ENCODE results near the gene CLEC14A.
A peak's percentile ranks its signal among the peaks of the same experiment; 100 is the strongest.

The CLEC14A gene

DNA sequence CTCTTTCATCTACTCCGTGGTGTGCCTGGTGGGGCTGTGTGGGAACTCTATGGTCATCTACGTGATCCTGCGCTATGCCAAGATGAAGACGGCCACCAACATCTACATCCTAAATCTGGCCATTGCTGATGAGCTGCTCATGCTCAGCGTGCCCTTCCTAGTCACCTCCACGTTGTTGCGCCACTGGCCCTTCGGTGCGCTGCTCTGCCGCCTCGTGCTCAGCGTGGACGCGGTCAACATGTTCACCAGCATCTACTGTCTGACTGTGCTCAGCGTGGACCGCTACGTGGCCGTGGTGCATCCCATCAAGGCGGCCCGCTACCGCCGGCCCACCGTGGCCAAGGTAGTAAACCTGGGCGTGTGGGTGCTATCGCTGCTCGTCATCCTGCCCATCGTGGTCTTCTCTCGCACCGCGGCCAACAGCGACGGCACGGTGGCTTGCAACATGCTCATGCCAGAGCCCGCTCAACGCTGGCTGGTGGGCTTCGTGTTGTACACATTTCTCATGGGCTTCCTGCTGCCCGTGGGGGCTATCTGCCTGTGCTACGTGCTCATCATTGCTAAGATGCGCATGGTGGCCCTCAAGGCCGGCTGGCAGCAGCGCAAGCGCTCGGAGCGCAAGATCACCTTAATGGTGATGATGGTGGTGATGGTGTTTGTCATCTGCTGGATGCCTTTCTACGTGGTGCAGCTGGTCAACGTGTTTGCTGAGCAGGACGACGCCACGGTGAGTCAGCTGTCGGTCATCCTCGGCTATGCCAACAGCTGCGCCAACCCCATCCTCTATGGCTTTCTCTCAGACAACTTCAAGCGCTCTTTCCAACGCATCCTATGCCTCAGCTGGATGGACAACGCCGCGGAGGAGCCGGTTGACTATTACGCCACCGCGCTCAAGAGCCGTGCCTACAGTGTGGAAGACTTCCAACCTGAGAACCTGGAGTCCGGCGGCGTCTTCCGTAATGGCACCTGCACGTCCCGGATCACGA is 46.0 kb downstream of the CLEC14A start:
- ChIA-PET POLR2A (no interaction called here), CTCF (interaction anchor here (0.7 to 1.7 kb wide), 3 partner anchors 12 to 48 kb away, joined by 3 to 6 read pairs (median 3); no protein-coding TSS in a partner anchor)
- peak overlapping the region in 4 of 7 experiments; percentile 0 to 59 (median 42) for H3K4me3 ChIP-seq (ENCODE audit: control insufficient read depth in 1 of 7, extremely low read depth in 1 of 7, insufficient read depth in 4 of 7, low read depth in 2 of 7, low read length in 6 of 7)
- peaks cover 2 to 85% (median 53%) of the 10 kb centered on the region in 5 experiments for H3K27me3 ChIP-seq (replicated peaks in 2 of 5; ENCODE audit: control insufficient read depth in 4 of 5, insufficient read depth in 5 of 5, low read length in 4 of 5)
- no peak overlapping the region for H3K27ac ChIP-seq (ENCODE audit: insufficient read depth in 1 of 2, low read depth in 1 of 2, low read length in 2 of 2, poor library complexity in 1 of 2, severe bottlenecking in 2 of 2)
- peaks cover 2 to 6% (median 4%) of the 10 kb centered on the region in 5 experiments for H3K9me3 ChIP-seq (ENCODE audit: control extremely low read depth in 1 of 5, control insufficient read depth in 4 of 5, insufficient read depth in 2 of 5, low read depth in 1 of 5, low read length in 4 of 5)
- H3K36me3 ChIP-seq (ENCODE audit: control insufficient read depth in 4 of 4, insufficient read depth in 4 of 4, low read length in 3 of 4), result no peaks in the 10 kb centered on the region
- peaks cover 0 to 37% (median 22%) of the 10 kb centered on the region in 4 experiments for H3K4me1 ChIP-seq (ENCODE audit: control extremely low read depth in 1 of 4, control insufficient read depth in 4 of 4, insufficient read depth in 4 of 4, low read length in 3 of 4)
- peak in 1 of 3 donors; percentile 51 for DNase-seq
- 7% methylated on average over 56 of the region's 69 CpGs for WGBS (ENCODE audit: insufficient coverage)

DNA sequence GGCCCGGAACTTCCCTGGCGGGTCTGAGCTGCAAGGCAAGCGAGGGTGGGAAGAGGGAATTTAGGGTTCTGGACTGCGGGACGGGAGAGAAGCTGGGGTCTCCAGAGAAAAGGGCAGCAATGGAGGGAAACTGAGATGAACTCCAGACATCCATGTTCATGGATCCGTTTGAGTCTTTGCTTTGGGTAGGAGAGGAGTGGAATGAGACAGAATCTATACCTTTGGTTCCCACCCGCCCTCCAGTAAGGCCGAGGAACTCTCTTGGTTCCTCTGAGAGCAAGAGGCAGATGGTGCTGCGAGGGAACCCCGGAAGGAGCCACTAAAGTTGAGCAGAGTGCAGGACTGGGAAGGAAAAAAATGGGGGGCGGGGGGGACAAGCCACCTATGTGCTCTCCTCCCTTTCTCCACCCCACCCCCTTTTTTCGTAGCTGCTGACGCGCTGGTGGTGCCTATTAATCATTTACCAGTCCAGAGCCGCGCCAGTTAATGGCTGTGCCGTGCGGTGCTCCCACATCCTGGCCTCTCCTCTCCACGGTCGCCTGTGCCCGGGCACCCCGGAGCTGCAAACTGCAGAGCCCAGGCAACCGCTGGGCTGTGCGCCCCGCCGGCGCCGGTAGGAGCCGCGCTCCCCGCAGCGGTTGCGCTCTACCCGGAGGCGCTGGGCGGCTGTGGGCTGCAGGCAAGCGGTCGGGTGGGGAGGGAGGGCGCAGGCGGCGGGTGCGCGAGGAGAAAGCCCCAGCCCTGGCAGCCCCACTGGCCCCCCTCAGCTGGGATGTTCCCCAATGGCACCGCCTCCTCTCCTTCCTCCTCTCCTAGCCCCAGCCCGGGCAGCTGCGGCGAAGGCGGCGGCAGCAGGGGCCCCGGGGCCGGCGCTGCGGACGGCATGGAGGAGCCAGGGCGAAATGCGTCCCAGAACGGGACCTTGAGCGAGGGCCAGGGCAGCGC is 47.0 kb downstream of the CLEC14A start:
- Histone ChIP-seq H3K27me3 (replicated peaks in 2 of 5; ENCODE audit: control insufficient read depth in 4 of 5, insufficient read depth in 5 of 5, low read length in 4 of 5) (peaks cover 2 to 80% (median 49%) of the 10 kb centered on the region in 5 experiments), H3K36me3 (ENCODE audit: control insufficient read depth in 4 of 4, insufficient read depth in 4 of 4, low read length in 3 of 4) (no peaks in the 10 kb centered on the region), H3K4me3 (ENCODE audit: control insufficient read depth in 1 of 7, extremely low read depth in 1 of 7, insufficient read depth in 4 of 7, low read depth in 2 of 7, low read length in 6 of 7) (peak overlapping the region in 4 of 7 experiments; percentile 39 to 59 (median 44)), H3K27ac (ENCODE audit: insufficient read depth in 1 of 2, low read depth in 1 of 2, low read length in 2 of 2, poor library complexity in 1 of 2, severe bottlenecking in 2 of 2) (no peak overlapping the region), H3K9me3 (ENCODE audit: control extremely low read depth in 1 of 5, control insufficient read depth in 4 of 5, insufficient read depth in 2 of 5, low read depth in 1 of 5, low read length in 4 of 5) (peaks cover 2 to 6% (median 4%) of the 10 kb centered on the region in 5 experiments), H3K4me1 (ENCODE audit: control extremely low read depth in 1 of 4, control insufficient read depth in 4 of 4, insufficient read depth in 4 of 4, low read length in 3 of 4) (peaks cover 0 to 37% (median 22%) of the 10 kb centered on the region in 4 experiments)
- ChIA-PET CTCF (interaction anchor here (0.8 to 1.7 kb wide), 2 partner anchors 11 to 12 kb away, joined by 3 to 6 read pairs; no protein-coding TSS in a partner anchor), POLR2A (no interaction called here)
- under 1% methylated on average over 44 of the region's 59 CpGs for WGBS (ENCODE audit: insufficient coverage)
- DNase-seq, result peak; percentile 29 to 65 (median 55)

DNA sequence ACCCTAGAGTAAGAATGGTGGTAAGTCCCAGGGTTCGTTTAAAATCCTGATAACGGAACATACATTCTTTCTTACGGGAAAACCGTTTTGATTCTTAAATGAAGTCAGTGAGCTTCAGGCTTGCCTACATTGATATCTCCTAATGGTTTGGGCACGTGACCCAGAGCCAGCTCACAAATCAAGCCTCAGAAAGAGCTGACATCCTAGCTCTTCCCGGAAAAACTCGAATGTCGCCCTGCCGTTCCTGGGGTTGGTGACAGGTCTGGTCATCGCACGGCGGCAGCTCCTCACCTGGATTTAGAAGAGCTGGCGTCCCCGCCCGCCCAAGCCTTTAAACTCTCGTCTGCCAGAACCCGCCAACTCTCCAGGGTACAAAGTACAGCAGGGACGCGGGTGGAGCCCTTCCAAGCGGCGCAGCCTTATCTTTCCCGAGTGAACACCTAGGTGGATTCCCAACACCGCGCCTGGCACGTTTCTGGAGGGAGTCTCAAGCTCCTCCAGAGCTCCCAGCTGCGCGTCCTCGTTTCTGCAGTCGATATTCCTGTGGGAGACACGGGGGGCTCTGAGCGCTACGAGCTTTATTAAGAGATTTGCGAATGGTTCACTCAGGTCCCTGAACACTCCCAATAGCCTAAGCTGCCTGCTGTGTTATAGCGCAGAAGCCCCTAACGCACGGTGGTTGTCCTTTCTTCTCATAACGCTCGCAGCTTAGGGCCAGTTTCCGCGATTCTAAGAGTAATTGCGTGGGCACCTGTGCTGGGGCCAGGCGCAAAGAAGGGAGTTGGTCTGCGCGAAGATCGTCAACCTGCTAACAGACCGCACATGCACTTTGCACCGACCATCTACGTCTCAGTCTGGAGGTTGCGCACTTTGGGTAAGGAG is 47.9 kb downstream of the CLEC14A start, which contains the start of gene SSTR1:
Gene SSTR1 (plus strand): TSS at position 169 of the 882 bp plus-strand sequence. CDS start 1,486 bp downstream, outside the sequence.
- peak in 1 of 3 donors; percentile 27 for DNase-seq
- CTCF ChIA-PET, result interaction anchor here (0.8 to 1.8 kb wide), 3 partner anchors 10 to 12 kb away, joined by 3 to 6 read pairs (median 5); no protein-coding TSS in a partner anchor
- POLR2A ChIA-PET, result no interaction called here
- Histone ChIP-seq H3K27me3 (replicated peaks in 2 of 5; ENCODE audit: control insufficient read depth in 4 of 5, insufficient read depth in 5 of 5, low read length in 4 of 5) (peaks cover 2 to 73% (median 48%) of the 10 kb centered on the region in 5 experiments), H3K9me3 (ENCODE audit: control extremely low read depth in 1 of 5, control insufficient read depth in 4 of 5, insufficient read depth in 2 of 5, low read depth in 1 of 5, low read length in 4 of 5) (peaks cover 2 to 6% (median 4%) of the 10 kb centered on the region in 5 experiments), H3K27ac (ENCODE audit: insufficient read depth in 1 of 2, low read depth in 1 of 2, low read length in 2 of 2, poor library complexity in 1 of 2, severe bottlenecking in 2 of 2) (no peak within 1 kb of the TSS), H3K36me3 (ENCODE audit: control insufficient read depth in 4 of 4, insufficient read depth in 4 of 4, low read length in 3 of 4) (no peaks in the 10 kb centered on the region), H3K4me3 (ENCODE audit: control insufficient read depth in 1 of 7, extremely low read depth in 1 of 7, insufficient read depth in 4 of 7, low read depth in 2 of 7, low read length in 6 of 7) (peak within 1 kb of the TSS in 5 of 7 experiments; percentile 4 to 59 (median 43)), H3K4me1 (ENCODE audit: control extremely low read depth in 1 of 4, control insufficient read depth in 4 of 4, insufficient read depth in 4 of 4, low read length in 3 of 4) (peaks cover 0 to 37% (median 22%) of the 10 kb centered on the region in 4 experiments)
- WGBS (ENCODE audit: insufficient coverage), result 3% methylated on average over 40 of the region's 49 CpGs

DNA sequence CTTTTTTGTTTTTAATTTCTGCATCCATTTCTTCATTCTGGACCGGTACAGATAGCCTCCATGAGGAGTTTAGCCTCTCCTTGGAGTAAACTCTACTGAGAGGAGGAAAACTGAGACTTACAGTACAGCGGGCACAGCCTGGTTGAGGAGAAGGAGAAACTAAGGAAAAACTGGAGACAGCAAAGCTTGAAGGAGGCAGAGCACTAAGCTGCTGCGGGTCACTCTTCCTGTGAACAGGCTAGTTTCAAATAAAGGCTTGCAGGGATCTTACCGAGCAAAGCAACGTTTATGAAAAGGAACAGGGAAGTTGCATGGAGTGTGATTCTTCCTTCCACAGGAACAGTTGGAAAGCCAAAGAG is 48.5 kb downstream of the CLEC14A start:
- CTCF ChIA-PET, result interaction anchor here (1.8 kb wide), 1 partner anchor 10 kb away, joined by 5 read pairs; no protein-coding TSS in a partner anchor
- no peak for DNase-seq
- H3K36me3 ChIP-seq (ENCODE audit: control insufficient read depth in 4 of 4, insufficient read depth in 4 of 4, low read length in 3 of 4), result no peaks in the 10 kb centered on the region
- POLR2A ChIA-PET, result no interaction called here
- no peak overlapping the region for H3K4me3 ChIP-seq (ENCODE audit: control insufficient read depth in 1 of 7, extremely low read depth in 1 of 7, insufficient read depth in 4 of 7, low read depth in 2 of 7, low read length in 6 of 7)
- WGBS (ENCODE audit: insufficient coverage), result 35% methylated on average over 4 of the region's 5 CpGs
- H3K27ac ChIP-seq (ENCODE audit: insufficient read depth in 1 of 2, low read depth in 1 of 2, low read length in 2 of 2, poor library complexity in 1 of 2, severe bottlenecking in 2 of 2), result no peak overlapping the region
- peaks cover 0 to 37% (median 22%) of the 10 kb centered on the region in 4 experiments for H3K4me1 ChIP-seq (ENCODE audit: control extremely low read depth in 1 of 4, control insufficient read depth in 4 of 4, insufficient read depth in 4 of 4, low read length in 3 of 4)
- peaks cover 2 to 6% (median 4%) of the 10 kb centered on the region in 5 experiments for H3K9me3 ChIP-seq (ENCODE audit: control extremely low read depth in 1 of 5, control insufficient read depth in 4 of 5, insufficient read depth in 2 of 5, low read depth in 1 of 5, low read length in 4 of 5)
- peaks cover 2 to 73% (median 46%) of the 10 kb centered on the region in 5 experiments for H3K27me3 ChIP-seq (replicated peaks in 2 of 5; ENCODE audit: control insufficient read depth in 4 of 5, insufficient read depth in 5 of 5, low read length in 4 of 5)

DNA sequence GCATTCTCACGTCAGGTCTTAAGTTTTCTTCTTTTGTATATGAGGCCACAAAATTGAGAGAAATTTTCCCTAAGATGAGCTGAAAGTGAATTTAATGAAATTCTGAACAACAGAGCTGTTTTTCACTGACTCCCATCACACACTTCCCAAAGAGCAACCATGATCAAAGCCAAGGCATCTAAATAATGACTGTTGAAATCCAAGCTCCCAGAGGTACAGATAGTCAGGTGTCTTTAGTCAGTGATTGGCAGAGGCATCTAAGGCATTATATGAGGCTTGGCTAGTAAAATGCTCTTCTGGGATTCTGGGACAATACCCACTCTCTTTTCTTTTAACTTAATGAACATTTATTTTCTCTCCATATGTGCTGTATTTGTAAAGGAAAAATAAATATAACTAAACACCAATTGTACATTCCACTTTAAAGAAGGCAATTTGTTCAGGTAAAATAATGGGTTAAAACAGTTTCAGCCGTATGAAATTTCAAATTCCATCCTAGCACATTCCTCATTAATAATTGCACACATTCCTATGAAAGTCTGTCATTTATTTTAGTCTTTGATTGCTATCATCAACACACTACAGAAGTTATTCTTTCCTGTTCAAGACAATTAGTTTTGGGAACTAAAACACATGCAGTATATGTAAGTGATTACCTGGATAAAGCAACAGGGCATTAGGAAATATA is 49.1 kb downstream of the CLEC14A start:
- peaks cover 2 to 6% (median 4%) of the 10 kb centered on the region in 5 experiments for H3K9me3 ChIP-seq (ENCODE audit: control extremely low read depth in 1 of 5, control insufficient read depth in 4 of 5, insufficient read depth in 2 of 5, low read depth in 1 of 5, low read length in 4 of 5)
- no peak for DNase-seq
- H3K27ac ChIP-seq (ENCODE audit: insufficient read depth in 1 of 2, low read depth in 1 of 2, low read length in 2 of 2, poor library complexity in 1 of 2, severe bottlenecking in 2 of 2), result no peak overlapping the region
- H3K4me1 ChIP-seq (ENCODE audit: control extremely low read depth in 1 of 4, control insufficient read depth in 4 of 4, insufficient read depth in 4 of 4, low read length in 3 of 4), result peaks cover 0 to 37% (median 22%) of the 10 kb centered on the region in 4 experiments
- ChIA-PET POLR2A (no interaction called here), CTCF (interaction anchor here (1.8 kb wide), 1 partner anchor 9 kb away, joined by 5 read pairs; no protein-coding TSS in a partner anchor)
- no peaks in the 10 kb centered on the region for H3K36me3 ChIP-seq (ENCODE audit: control insufficient read depth in 4 of 4, insufficient read depth in 4 of 4, low read length in 3 of 4)
- WGBS (ENCODE audit: insufficient coverage), result 100% methylated on average over 1 of the region's 2 CpGs
- H3K27me3 ChIP-seq (replicated peaks in 2 of 5; ENCODE audit: control insufficient read depth in 4 of 5, insufficient read depth in 5 of 5, low read length in 4 of 5), result peaks cover 2 to 68% (median 44%) of the 10 kb centered on the region in 5 experiments
- no peak overlapping the region for H3K4me3 ChIP-seq (ENCODE audit: control insufficient read depth in 1 of 7, extremely low read depth in 1 of 7, insufficient read depth in 4 of 7, low read depth in 2 of 7, low read length in 6 of 7)

Measured in common myeloid progenitor, CD34-positive (primary cell).